ENCODE data around the gene TEX51.

The TEX51 gene

GRCh38 chr2:126876631-126877030 lies 22.1 kb upstream of the TEX51 start:
- Histone ChIP-seq H3K4me2 (ENCODE audit: low read length) (no peak overlapping the region), H4K8ac (ENCODE audit: low read depth, low read length) (no peak overlapping the region), H3K79me2 (ENCODE audit: control insufficient read depth, insufficient read depth, low read length, poor library complexity) (no peaks in the 10 kb centered on the region), H3K9ac (ENCODE audit: low read length) (no peak overlapping the region), H3K27me3 (ENCODE audit: insufficient read depth, low read length) (no peaks in the 10 kb centered on the region), H2AFZ (ENCODE audit: insufficient read depth, low read length, poor library complexity) (no peak overlapping the region), H3K27ac (ENCODE audit: low read depth, low read length) (no peak overlapping the region), H3K23ac (ENCODE audit: low read length) (no peak overlapping the region), H3K79me1 (ENCODE audit: low read length) (no peaks in the 10 kb centered on the region), H3K36me3 (ENCODE audit: control insufficient read depth in 1 of 2, insufficient read depth in 2 of 2, low read length in 2 of 2) (no peaks in the 10 kb centered on the region), H2BK5ac (ENCODE audit: low read depth, low read length, poor library complexity) (no peak overlapping the region), H4K91ac (ENCODE audit: low read depth, low read length) (no peak overlapping the region), H3K14ac (ENCODE audit: low read length) (no peak overlapping the region), H3K4me1 (ENCODE audit: control insufficient read depth in 1 of 2, insufficient read depth in 2 of 2, low read length in 2 of 2) (peaks cover 6 to 7% of the 10 kb centered on the region in 2 experiments), H2AK5ac (ENCODE audit: low read length) (no peak overlapping the region), H2BK12ac (ENCODE audit: low read length) (no peak overlapping the region), H3K18ac (ENCODE audit: low read length) (no peak overlapping the region), H3K4me3 (ENCODE audit: low read depth, low read length) (no peak overlapping the region), H3K4ac (ENCODE audit: low read depth, low read length) (no peak overlapping the region), H4K12ac (ENCODE audit: low read depth, low read length) (no peak overlapping the region), H2BK120ac (ENCODE audit: insufficient read depth, low read length, poor library complexity) (no peak overlapping the region), H3K9me3 (ENCODE audit: insufficient read depth, low read depth, low read length) (peaks cover 17% of the 10 kb centered on the region)
- WGBS (ENCODE audit: extremely low coverage, insufficient coverage, insufficient read length) = no CpG with 5 or more reads among the region's 4 CpGs
- no peak for DNase-seq

DNA sequence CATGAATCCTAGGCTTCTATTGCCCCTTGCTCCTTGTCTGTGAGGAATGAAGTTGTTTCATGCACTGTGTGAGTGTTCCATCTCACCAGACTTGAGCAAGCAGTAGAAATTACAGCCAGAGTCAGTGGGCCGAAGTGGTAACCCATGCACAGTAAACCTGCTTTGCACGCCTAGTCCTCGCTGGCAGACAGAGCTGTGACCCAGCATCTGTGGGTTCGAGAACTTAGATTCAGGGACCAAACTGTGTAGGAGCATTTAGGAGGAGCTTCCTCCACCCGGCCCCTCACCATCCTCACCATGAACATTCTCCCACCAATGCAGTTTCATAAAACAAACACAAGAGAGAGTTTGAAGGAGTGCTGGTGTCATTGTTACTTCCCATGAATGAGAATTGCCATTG lies 21.6 kb upstream of the TEX51 start:
- Histone ChIP-seq H3K9ac (ENCODE audit: low read length) (no peak overlapping the region), H2BK120ac (ENCODE audit: insufficient read depth, low read length, poor library complexity) (no peak overlapping the region), H4K12ac (ENCODE audit: low read depth, low read length) (no peak overlapping the region), H3K14ac (ENCODE audit: low read length) (peak overlapping the region; percentile 20), H2BK12ac (ENCODE audit: low read length) (no peak overlapping the region), H3K27ac (ENCODE audit: low read depth, low read length) (no peak overlapping the region), H2AK5ac (ENCODE audit: low read length) (no peak overlapping the region), H4K91ac (ENCODE audit: low read depth, low read length) (no peak overlapping the region), H2AFZ (ENCODE audit: insufficient read depth, low read length, poor library complexity) (no peak overlapping the region), H3K36me3 (ENCODE audit: control insufficient read depth in 1 of 2, insufficient read depth in 2 of 2, low read length in 2 of 2) (no peaks in the 10 kb centered on the region), H3K27me3 (ENCODE audit: insufficient read depth, low read length) (no peaks in the 10 kb centered on the region), H3K18ac (ENCODE audit: low read length) (no peak overlapping the region), H3K79me1 (ENCODE audit: low read length) (no peaks in the 10 kb centered on the region), H3K4me3 (ENCODE audit: low read depth, low read length) (no peak overlapping the region), H3K9me3 (ENCODE audit: insufficient read depth, low read depth, low read length) (peaks cover 17% of the 10 kb centered on the region), H3K4me2 (ENCODE audit: low read length) (no peak overlapping the region), H3K4ac (ENCODE audit: low read depth, low read length) (no peak overlapping the region), H4K8ac (ENCODE audit: low read depth, low read length) (no peak overlapping the region), H3K4me1 (ENCODE audit: control insufficient read depth in 1 of 2, insufficient read depth in 2 of 2, low read length in 2 of 2) (peaks cover 6 to 7% of the 10 kb centered on the region in 2 experiments), H3K23ac (ENCODE audit: low read length) (no peak overlapping the region), H3K79me2 (ENCODE audit: control insufficient read depth, insufficient read depth, low read length, poor library complexity) (no peaks in the 10 kb centered on the region), H2BK5ac (ENCODE audit: low read depth, low read length, poor library complexity) (no peak overlapping the region)
- WGBS (ENCODE audit: extremely low coverage, insufficient coverage, insufficient read length) = no CpG with 5 or more reads among the region's 5 CpGs
- DNase-seq = no peak

- Histone ChIP-seq H3K14ac (ENCODE audit: low read length) (no peak overlapping the region), H4K8ac (ENCODE audit: low read depth, low read length) (no peak overlapping the region), H3K4me3 (ENCODE audit: low read depth, low read length) (no peak overlapping the region), H2BK12ac (ENCODE audit: low read length) (no peak overlapping the region), H4K91ac (ENCODE audit: low read depth, low read length) (no peak overlapping the region), H2AFZ (ENCODE audit: insufficient read depth, low read length, poor library complexity) (no peak overlapping the region), H3K36me3 (ENCODE audit: control insufficient read depth in 1 of 2, insufficient read depth in 2 of 2, low read length in 2 of 2) (no peaks in the 10 kb centered on the region), H3K27me3 (ENCODE audit: insufficient read depth, low read length) (no peaks in the 10 kb centered on the region), H3K23ac (ENCODE audit: low read length) (no peak overlapping the region), H4K12ac (ENCODE audit: low read depth, low read length) (no peak overlapping the region), H3K4ac (ENCODE audit: low read depth, low read length) (no peak overlapping the region), H3K18ac (ENCODE audit: low read length) (no peak overlapping the region), H2AK5ac (ENCODE audit: low read length) (no peak overlapping the region), H2BK5ac (ENCODE audit: low read depth, low read length, poor library complexity) (no peak overlapping the region), H2BK120ac (ENCODE audit: insufficient read depth, low read length, poor library complexity) (no peak overlapping the region), H3K79me1 (ENCODE audit: low read length) (no peaks in the 10 kb centered on the region), H3K27ac (ENCODE audit: low read depth, low read length) (no peak overlapping the region), H3K79me2 (ENCODE audit: control insufficient read depth, insufficient read depth, low read length, poor library complexity) (no peaks in the 10 kb centered on the region), H3K9me3 (ENCODE audit: insufficient read depth, low read depth, low read length) (peaks cover 17% of the 10 kb centered on the region), H3K4me1 (ENCODE audit: control insufficient read depth in 1 of 2, insufficient read depth in 2 of 2, low read length in 2 of 2) (peaks cover 6 to 7% of the 10 kb centered on the region in 2 experiments), H3K4me2 (ENCODE audit: low read length) (no peak overlapping the region), H3K9ac (ENCODE audit: low read length) (no peak overlapping the region)
- no peak for DNase-seq
- WGBS (ENCODE audit: extremely low coverage, insufficient coverage, insufficient read length) = no CpG with 5 or more reads among the region's 25 CpGs
Measured at GRCh38 chr2:126877861-126878565, 20.7 kb upstream of the TEX51 start.

- Histone ChIP-seq H3K9me3 (ENCODE audit: insufficient read depth, low read depth, low read length) (peaks cover 17% of the 10 kb centered on the region), H3K79me2 (ENCODE audit: control insufficient read depth, insufficient read depth, low read length, poor library complexity) (no peaks in the 10 kb centered on the region), H3K4me3 (ENCODE audit: low read depth, low read length) (no peak overlapping the region), H3K4me1 (ENCODE audit: control insufficient read depth in 1 of 2, insufficient read depth in 2 of 2, low read length in 2 of 2) (peaks cover 6 to 7% of the 10 kb centered on the region in 2 experiments), H4K91ac (ENCODE audit: low read depth, low read length) (no peak overlapping the region), H3K36me3 (ENCODE audit: control insufficient read depth in 1 of 2, insufficient read depth in 2 of 2, low read length in 2 of 2) (no peaks in the 10 kb centered on the region), H4K8ac (ENCODE audit: low read depth, low read length) (no peak overlapping the region), H2BK120ac (ENCODE audit: insufficient read depth, low read length, poor library complexity) (no peak overlapping the region), H3K27me3 (ENCODE audit: insufficient read depth, low read length) (no peaks in the 10 kb centered on the region), H2AK5ac (ENCODE audit: low read length) (no peak overlapping the region), H3K9ac (ENCODE audit: low read length) (no peak overlapping the region), H3K18ac (ENCODE audit: low read length) (no peak overlapping the region), H2BK5ac (ENCODE audit: low read depth, low read length, poor library complexity) (no peak overlapping the region), H3K4me2 (ENCODE audit: low read length) (no peak overlapping the region), H2BK12ac (ENCODE audit: low read length) (no peak overlapping the region), H3K23ac (ENCODE audit: low read length) (no peak overlapping the region), H3K27ac (ENCODE audit: low read depth, low read length) (no peak overlapping the region), H3K14ac (ENCODE audit: low read length) (no peak overlapping the region), H3K4ac (ENCODE audit: low read depth, low read length) (no peak overlapping the region), H3K79me1 (ENCODE audit: low read length) (no peaks in the 10 kb centered on the region), H4K12ac (ENCODE audit: low read depth, low read length) (no peak overlapping the region), H2AFZ (ENCODE audit: insufficient read depth, low read length, poor library complexity) (no peak overlapping the region)
- WGBS (ENCODE audit: extremely low coverage, insufficient coverage, insufficient read length) = no CpG with 5 or more reads among the region's 7 CpGs
- DNase-seq = no peak
Measured at GRCh38 chr2:126878601-126879000, 20.1 kb upstream of the TEX51 start.
